SK-N-SH treated with all-trans-retinoic acid at 6 μM for 48 hours (cell line): ENCODE data around the gene SUFU.

Experiments used
- ATAC-seq: fragments of 200-7000 bp; cut with Tn5 transposase; 3 replicates; pipeline ENCODE4 v1.9.1; 2020; ENCODE audit warnings: mild to moderate bottlenecking, moderate library complexity
- ARNTL ChIP-seq: fragments of 450-650 bp; formaldehyde crosslinking; IDR thresholded peaks from 2 replicates; pipeline ENCODE4 v1.5.0; 2020; ENCODE audit warnings: low read depth, mild to moderate bottlenecking, moderate library complexity, borderline replicate concordance
- BACH2 ChIP-seq: fragments of 250-450 bp; sonication (Bioruptor Pico); IDR thresholded peaks from 2 replicates; pipeline ENCODE4 v1.9.0; 2021; ENCODE audit warnings: mild to moderate bottlenecking, borderline replicate concordance
- ESRRG ChIP-seq: fragments of 250-450 bp; sonication (Bioruptor Pico); IDR thresholded peaks from 2 replicates; pipeline ENCODE4 v1.6.1; 2021; ENCODE audit warnings: mild to moderate bottlenecking
- GLIS3 ChIP-seq: fragments of 250-450 bp; sonication (Bioruptor Pico); IDR thresholded peaks from 2 replicates; pipeline ENCODE4 v1.5.0; 2020; ENCODE audit warnings: mild to moderate bottlenecking, moderate library complexity
- ISL1 ChIP-seq: fragments of 250-450 bp; sonication (Bioruptor Pico); IDR thresholded peaks from 2 replicates; pipeline ENCODE4 v2.1.2; 2022; ENCODE audit warnings: mild to moderate bottlenecking, moderate library complexity
- OSR1 ChIP-seq: fragments of 250-450 bp; sonication (Bioruptor Pico); IDR thresholded peaks from 2 replicates; pipeline ENCODE4 v1.8.0; 2022; ENCODE audit warnings: moderate library complexity, mild to moderate bottlenecking, inconsistent platforms
- PPARA ChIP-seq: fragments of 250-450 bp; sonication (Bioruptor Pico); IDR thresholded peaks from 2 replicates; pipeline ENCODE4 v1.5.0; 2020; ENCODE audit warnings: mild to moderate bottlenecking, borderline replicate concordance
- SNAI2 ChIP-seq: fragments of 250-450 bp; sonication (Bioruptor Pico); IDR thresholded peaks from 2 replicates; pipeline ENCODE4 v1.5.0; 2020; ENCODE audit warnings: mild to moderate bottlenecking, moderate library complexity
- TCF4 ChIP-seq: fragments of 250-450 bp; sonication (Bioruptor Pico); IDR thresholded peaks from 2 replicates; pipeline ENCODE4 v1.8.0; 2021; ENCODE audit warnings: mild to moderate bottlenecking, moderate library complexity, borderline replicate concordance
- TOX ChIP-seq: fragments of 250-450 bp; sonication (Bioruptor Pico); IDR thresholded peaks from 2 replicates; pipeline ENCODE4 v1.8.0; 2021; ENCODE audit warnings: mild to moderate bottlenecking, moderate library complexity, borderline replicate concordance
- ZC3H10 ChIP-seq: fragments of 250-450 bp; sonication (Bioruptor Pico); IDR thresholded peaks from 2 replicates; pipeline ENCODE4 v1.5.1; 2021; ENCODE audit warnings: mild to moderate bottlenecking, moderate library complexity
- ZFP30 ChIP-seq: fragments of 450-650 bp; formaldehyde crosslinking; IDR thresholded peaks from 2 replicates; pipeline ENCODE4 v1.5.0; 2022; ENCODE audit warnings: mild to moderate bottlenecking, moderate library complexity
- ZNF565 ChIP-seq: fragments of 450-650 bp; formaldehyde crosslinking; conservative IDR thresholded peaks from 2 replicates; pipeline ENCODE4 v1.5.0; 2020; ENCODE audit warnings: low read depth, mild to moderate bottlenecking, moderate library complexity
- ZNF70 ChIP-seq: fragments of 450-650 bp; formaldehyde crosslinking; IDR thresholded peaks from 2 replicates; pipeline ENCODE4 v1.5.0; 2020; ENCODE audit warnings: mild to moderate bottlenecking, moderate library complexity
- ZNF8 ChIP-seq: fragments of 450-650 bp; formaldehyde crosslinking; IDR thresholded peaks from 2 replicates; pipeline ENCODE4 v1.5.0; 2020; ENCODE audit warnings: mild to moderate bottlenecking, moderate library complexity
- TF ChIP-seq, protein P1 (sequence below): fragments of 250-450 bp; sonication (Bioruptor Pico); IDR thresholded peaks from 2 replicates; pipeline ENCODE4 v1.5.0; 2020; ENCODE audit warnings: mild to moderate bottlenecking, moderate library complexity
- TF ChIP-seq, protein P2 (sequence below): fragments of 250-450 bp; sonication (Bioruptor Pico); IDR thresholded peaks from 2 replicates; pipeline ENCODE4 v1.8.0; 2020; ENCODE audit warnings: mild to moderate bottlenecking, moderate library complexity, borderline replicate concordance
- TF ChIP-seq, protein P3 (sequence below): fragments of 250-450 bp; sonication (Bioruptor Pico); IDR thresholded peaks from 2 replicates; pipeline ENCODE4 v1.8.0; 2021; ENCODE audit warnings: low read depth, mild to moderate bottlenecking, moderate library complexity, borderline replicate concordance
- TF ChIP-seq, protein P4 (sequence below): fragments of 250-450 bp; sonication (Bioruptor Pico); IDR thresholded peaks from 2 replicates; pipeline ENCODE4 v1.5.1; 2021; ENCODE audit warnings: mild to moderate bottlenecking, moderate library complexity

SUFU gene

DNA sequence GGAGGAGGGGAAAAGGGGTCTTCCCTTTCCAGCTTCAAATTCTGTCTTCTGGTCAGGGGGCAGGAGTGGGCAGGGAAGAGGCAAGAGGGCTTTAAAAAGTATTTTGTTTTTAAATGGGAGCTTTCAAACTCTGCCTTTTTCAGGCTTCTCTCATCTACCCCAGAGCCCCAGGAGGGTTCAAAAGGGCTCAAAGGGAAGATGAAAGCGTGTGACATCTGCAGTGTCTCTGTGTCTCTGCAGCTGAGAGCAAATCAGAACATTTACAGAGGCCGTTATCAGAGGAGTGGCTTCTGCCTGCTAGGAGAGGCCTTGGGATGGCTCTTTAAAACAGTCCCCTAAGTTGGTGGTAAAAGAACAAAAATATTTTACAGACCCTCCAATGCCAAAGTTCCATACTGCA lies 170.8 kb downstream of the SUFU start (continued):
- TF ChIP-seq, protein P1, sequence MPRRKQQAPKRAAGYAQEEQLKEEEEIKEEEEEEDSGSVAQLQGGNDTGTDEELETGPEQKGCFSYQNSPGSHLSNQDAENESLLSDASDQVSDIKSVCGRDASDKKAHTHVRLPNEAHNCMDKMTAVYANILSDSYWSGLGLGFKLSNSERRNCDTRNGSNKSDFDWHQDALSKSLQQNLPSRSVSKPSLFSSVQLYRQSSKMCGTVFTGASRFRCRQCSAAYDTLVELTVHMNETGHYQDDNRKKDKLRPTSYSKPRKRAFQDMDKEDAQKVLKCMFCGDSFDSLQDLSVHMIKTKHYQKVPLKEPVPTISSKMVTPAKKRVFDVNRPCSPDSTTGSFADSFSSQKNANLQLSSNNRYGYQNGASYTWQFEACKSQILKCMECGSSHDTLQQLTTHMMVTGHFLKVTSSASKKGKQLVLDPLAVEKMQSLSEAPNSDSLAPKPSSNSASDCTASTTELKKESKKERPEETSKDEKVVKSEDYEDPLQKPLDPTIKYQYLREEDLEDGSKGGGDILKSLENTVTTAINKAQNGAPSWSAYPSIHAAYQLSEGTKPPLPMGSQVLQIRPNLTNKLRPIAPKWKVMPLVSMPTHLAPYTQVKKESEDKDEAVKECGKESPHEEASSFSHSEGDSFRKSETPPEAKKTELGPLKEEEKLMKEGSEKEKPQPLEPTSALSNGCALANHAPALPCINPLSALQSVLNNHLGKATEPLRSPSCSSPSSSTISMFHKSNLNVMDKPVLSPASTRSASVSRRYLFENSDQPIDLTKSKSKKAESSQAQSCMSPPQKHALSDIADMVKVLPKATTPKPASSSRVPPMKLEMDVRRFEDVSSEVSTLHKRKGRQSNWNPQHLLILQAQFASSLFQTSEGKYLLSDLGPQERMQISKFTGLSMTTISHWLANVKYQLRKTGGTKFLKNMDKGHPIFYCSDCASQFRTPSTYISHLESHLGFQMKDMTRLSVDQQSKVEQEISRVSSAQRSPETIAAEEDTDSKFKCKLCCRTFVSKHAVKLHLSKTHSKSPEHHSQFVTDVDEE (CRISPR knock-in tag) = no peak
- TF ChIP-seq ZFP30 (no peak), ZNF8 (CRISPR knock-in tag) (no peak), SNAI2 (CRISPR knock-in tag) (no peak), ARNTL (CRISPR knock-in tag) (no peak), ZC3H10 (CRISPR knock-in tag) (no peak), ISL1 (CRISPR knock-in tag) (no peak), ZNF70 (CRISPR knock-in tag) (no peak), ESRRG (CRISPR knock-in tag) (no peak), GLIS3 (no peak), BACH2 (CRISPR knock-in tag) (no peak), TCF4 (CRISPR knock-in tag) (no peak)

DNA sequence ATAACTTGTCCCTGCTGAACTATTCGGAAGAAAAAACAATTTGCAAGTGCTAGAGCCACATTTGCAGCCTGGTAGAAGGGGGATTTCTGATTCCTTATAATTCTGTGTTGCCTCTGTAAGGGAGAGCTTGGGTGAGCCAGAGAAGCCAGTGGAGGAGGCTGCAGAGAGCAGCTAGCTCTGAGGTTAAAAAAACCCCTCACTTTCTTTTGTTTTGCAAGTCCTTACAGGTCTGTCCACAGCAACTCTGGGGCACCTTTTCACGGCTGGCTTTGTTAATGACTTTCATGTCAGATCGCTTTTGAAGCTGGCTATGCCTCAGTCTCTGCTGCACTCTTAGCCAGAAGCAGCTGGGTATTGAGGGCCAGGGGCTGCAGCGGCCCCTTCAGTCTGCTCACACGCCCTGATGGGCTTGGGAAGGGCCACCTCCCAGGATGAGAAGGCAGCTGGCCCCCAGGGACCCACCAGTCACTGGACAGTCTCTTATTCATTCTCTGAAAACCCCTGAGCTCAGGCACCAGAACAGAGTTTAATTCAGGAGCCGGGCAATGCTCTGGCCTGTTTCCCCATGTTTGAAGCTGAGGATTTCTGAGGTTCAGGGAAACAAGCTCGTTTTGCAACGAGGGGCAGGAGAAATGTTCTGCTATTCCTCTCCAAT lies 171.4 kb downstream of the SUFU start:
- no peak for ATAC-seq
- no peak for TF ChIP-seq OSR1 (CRISPR knock-in tag)
- no peak for TF ChIP-seq ARNTL (CRISPR knock-in tag)
- TF ChIP-seq SNAI2 (CRISPR knock-in tag) = no peak
- TF ChIP-seq, protein P2, sequence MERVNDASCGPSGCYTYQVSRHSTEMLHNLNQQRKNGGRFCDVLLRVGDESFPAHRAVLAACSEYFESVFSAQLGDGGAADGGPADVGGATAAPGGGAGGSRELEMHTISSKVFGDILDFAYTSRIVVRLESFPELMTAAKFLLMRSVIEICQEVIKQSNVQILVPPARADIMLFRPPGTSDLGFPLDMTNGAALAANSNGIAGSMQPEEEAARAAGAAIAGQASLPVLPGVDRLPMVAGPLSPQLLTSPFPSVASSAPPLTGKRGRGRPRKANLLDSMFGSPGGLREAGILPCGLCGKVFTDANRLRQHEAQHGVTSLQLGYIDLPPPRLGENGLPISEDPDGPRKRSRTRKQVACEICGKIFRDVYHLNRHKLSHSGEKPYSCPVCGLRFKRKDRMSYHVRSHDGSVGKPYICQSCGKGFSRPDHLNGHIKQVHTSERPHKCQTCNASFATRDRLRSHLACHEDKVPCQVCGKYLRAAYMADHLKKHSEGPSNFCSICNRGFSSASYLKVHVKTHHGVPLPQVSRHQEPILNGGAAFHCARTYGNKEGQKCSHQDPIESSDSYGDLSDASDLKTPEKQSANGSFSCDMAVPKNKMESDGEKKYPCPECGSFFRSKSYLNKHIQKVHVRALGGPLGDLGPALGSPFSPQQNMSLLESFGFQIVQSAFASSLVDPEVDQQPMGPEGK (CRISPR knock-in tag) = no peak
- TF ChIP-seq, protein P3, sequence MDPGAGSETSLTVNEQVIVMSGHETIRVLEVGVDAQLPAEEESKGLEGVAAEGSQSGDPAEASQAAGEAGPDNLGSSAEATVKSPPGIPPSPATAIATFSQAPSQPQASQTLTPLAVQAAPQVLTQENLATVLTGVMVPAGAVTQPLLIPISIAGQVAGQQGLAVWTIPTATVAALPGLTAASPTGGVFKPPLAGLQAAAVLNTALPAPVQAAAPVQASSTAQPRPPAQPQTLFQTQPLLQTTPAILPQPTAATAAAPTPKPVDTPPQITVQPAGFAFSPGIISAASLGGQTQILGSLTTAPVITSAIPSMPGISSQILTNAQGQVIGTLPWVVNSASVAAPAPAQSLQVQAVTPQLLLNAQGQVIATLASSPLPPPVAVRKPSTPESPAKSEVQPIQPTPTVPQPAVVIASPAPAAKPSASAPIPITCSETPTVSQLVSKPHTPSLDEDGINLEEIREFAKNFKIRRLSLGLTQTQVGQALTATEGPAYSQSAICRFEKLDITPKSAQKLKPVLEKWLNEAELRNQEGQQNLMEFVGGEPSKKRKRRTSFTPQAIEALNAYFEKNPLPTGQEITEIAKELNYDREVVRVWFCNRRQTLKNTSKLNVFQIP (CRISPR knock-in tag) = no peak
- no peak for TF ChIP-seq TOX (CRISPR knock-in tag)

DNA sequence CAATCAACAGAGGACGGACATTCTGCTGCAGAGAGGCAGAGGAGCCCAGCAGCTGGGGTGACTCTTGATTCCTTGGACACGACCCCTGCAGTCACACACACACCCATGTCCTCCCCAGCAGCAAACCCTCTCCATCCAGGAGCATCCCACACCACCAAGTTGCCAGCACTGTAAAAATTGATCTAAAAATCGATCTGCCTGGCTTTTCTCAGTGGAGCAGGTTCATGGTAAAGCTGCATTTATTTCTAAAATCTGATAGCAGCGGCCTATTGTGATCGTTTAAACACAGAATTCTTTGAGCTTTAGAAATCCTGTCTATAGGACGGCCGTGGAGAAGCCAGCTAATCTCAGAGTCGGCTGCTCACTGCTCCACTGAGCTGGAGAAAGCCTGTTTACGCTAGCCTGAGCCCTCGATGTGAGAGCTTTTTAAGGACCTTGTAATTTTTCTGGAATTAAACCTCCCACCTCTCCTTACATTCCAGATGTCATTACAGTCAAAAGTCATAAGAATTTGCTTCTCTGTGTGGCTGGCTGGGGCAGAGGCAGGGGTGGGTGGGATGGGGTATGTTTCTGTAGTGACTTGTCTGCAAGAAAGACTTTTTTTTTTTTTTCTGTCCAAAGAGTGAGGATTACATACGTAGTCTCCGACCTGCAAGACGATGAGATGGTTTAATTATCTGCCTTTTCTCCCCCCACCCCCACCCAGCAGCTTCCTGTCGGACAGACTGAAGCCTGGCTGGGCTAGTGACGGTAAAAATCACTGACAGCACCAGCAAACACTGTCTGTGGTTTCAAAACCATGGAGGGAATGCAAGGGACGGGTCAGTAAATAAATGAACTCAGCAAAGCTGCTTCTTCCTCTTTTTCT lies 172.1 kb downstream of the SUFU start:
- TF ChIP-seq PPARA (CRISPR knock-in tag) = no peak
- TF ChIP-seq ESRRG (CRISPR knock-in tag) = no peak
- no peak for TF ChIP-seq ARNTL (CRISPR knock-in tag)
- TF ChIP-seq, protein P1 (CRISPR knock-in tag) = no peak
- TF ChIP-seq GLIS3 = no peak
- no peak for TF ChIP-seq ZNF565 (CRISPR knock-in tag)
- no peak for TF ChIP-seq OSR1 (CRISPR knock-in tag)
- TF ChIP-seq, protein P4, sequence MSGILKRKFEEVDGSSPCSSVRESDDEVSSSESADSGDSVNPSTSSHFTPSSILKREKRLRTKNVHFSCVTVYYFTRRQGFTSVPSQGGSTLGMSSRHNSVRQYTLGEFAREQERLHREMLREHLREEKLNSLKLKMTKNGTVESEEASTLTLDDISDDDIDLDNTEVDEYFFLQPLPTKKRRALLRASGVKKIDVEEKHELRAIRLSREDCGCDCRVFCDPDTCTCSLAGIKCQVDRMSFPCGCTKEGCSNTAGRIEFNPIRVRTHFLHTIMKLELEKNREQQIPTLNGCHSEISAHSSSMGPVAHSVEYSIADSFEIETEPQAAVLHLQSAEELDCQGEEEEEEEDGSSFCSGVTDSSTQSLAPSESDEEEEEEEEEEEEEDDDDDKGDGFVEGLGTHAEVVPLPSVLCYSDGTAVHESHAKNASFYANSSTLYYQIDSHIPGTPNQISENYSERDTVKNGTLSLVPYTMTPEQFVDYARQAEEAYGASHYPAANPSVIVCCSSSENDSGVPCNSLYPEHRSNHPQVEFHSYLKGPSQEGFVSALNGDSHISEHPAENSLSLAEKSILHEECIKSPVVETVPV (CRISPR knock-in tag) = no peak
- TF ChIP-seq, protein P3 (CRISPR knock-in tag) = no peak
- TF ChIP-seq, all 23 proteins: peak for 0
- peak; percentile 84 for ATAC-seq
